Stimulated activated CD4-positive, alpha-beta T cell treated with anti-CD3 and anti-CD28 coated beads, TNF-alpha, amount 100 ng/mL, for 24 hours (primary cell): ENCODE measurements around the gene MYL5.
A peak's percentile ranks its signal among the peaks of the same experiment; 100 is the strongest.
"Not testable (repeated sequence)": the region's sequence is repeated elsewhere in the genome, so short reads cannot be mapped to it uniquely, and the experiment has no call there.

Source experiments
- DNase-seq, 3 experiments: peaks; one replicate each; pipeline ENCODE4 v3.0.0-alpha.2; 2020; ENCODE audit warnings: low read depth in 3 of 3

The MYL5 gene

GRCh38 chr4:674172-675035 lies at the start of gene MYL5, which contains the start of gene ATP5ME:
MYL5 (plus strand) TSS chr4:674542; CDS start chr4:678027, 3,485 bp downstream.
ATP5ME (minus strand) TSS chr4:674276; CDS start chr4:674247, 29 bp downstream.
- peak; percentile 94 to 95 (median 94) for DNase-seq

GRCh38 chr4:624705-625590 lies 49.4 kb upstream of the MYL5 start, which contains the start of gene PDE6B:
PDE6B (plus strand) TSS chr4:625573; CDS start chr4:625627, 54 bp downstream.
- DNase-seq, result no peak

- DNase-seq, result no peak
Measured at GRCh38 chr4:625631-626161, 48.6 kb upstream of the MYL5 start.

- no peak for DNase-seq
Measured at GRCh38 chr4:626201-627091, 47.9 kb upstream of the MYL5 start.

- DNase-seq, result no peak
Measured at GRCh38 chr4:627347-628125, 46.8 kb upstream of the MYL5 start.

GRCh38 chr4:628311-628741 lies 46.0 kb upstream of the MYL5 start:
- DNase-seq, result no peak

- DNase-seq, result no peak
Measured at GRCh38 chr4:628821-629635, 45.3 kb upstream of the MYL5 start.

- DNase-seq, result no peak
Measured at GRCh38 chr4:629636-629914, 44.8 kb upstream of the MYL5 start.

GRCh38 chr4:629915-630641 lies 44.3 kb upstream of the MYL5 start:
- DNase-seq, result no peak

GRCh38 chr4:630656-631055 lies 43.7 kb upstream of the MYL5 start:
- no peak for DNase-seq

GRCh38 chr4:632196-632790 lies 42.0 kb upstream of the MYL5 start:
- DNase-seq, result no peak

GRCh38 chr4:632926-633325 lies 41.4 kb upstream of the MYL5 start:
- DNase-seq, result no peak

- DNase-seq, result no peak
Measured at GRCh38 chr4:633406-633805, 40.9 kb upstream of the MYL5 start.

- DNase-seq, result no peak
Measured at GRCh38 chr4:633976-634598, 40.3 kb upstream of the MYL5 start.

GRCh38 chr4:634599-634985 lies 39.8 kb upstream of the MYL5 start:
- DNase-seq, result no peak

- not testable (repeated sequence) for DNase-seq
Measured at GRCh38 chr4:635066-635835, 39.1 kb upstream of the MYL5 start.

- no peak for DNase-seq
Measured at GRCh38 chr4:635851-636627, 38.3 kb upstream of the MYL5 start.
